HFFc6 (cell line): Measurements from ENCODE around the gene ZNF839. TPM values are rescaled to one million over a fixed set of nuclear protein-coding genes. Genes with fewer than 3 reads are reported as not detected.

Experiments
- DNase-seq: peaks from one replicate; pipeline ENCODE4 v3.0.0-alpha.2; 2018
- H3K27ac Mint-ChIP-seq: 2 replicates; pipeline ENCODE4 v1.8.0; 2020; ENCODE audit warnings: mild to moderate bottlenecking, mixed read lengths
- H3K27me3 Mint-ChIP-seq: 2 replicates; pipeline ENCODE4 v1.8.0; 2021; ENCODE audit warnings: mild to moderate bottlenecking, moderate library complexity, mixed read lengths; ENCODE audit not compliant: insufficient read depth
- H3K36me3 Mint-ChIP-seq: 2 replicates; pipeline ENCODE4 v1.8.0; 2021; ENCODE audit warnings: low read depth, mixed read lengths
- H3K4me1 Mint-ChIP-seq: 2 replicates; pipeline ENCODE4 v1.8.0; 2020; ENCODE audit warnings: low read depth, mixed read lengths
- H3K4me3 Mint-ChIP-seq: 2 replicates; pipeline ENCODE4 v1.8.0; 2020; ENCODE audit warnings: mild to moderate bottlenecking, moderate library complexity, mixed read lengths
- H3K9me3 Mint-ChIP-seq: 2 replicates; pipeline ENCODE4 v1.8.0; 2020; ENCODE audit warnings: mild to moderate bottlenecking, mixed read lengths
- CTCF ChIP-seq: fragments of 200-600 bp; sonication (generic); IDR thresholded peaks from 2 replicates; pipeline ENCODE4 v1.5.0; 2021; ENCODE audit warnings: antibody characterized with exemption, mild to moderate bottlenecking
- total RNA-seq, 6 experiments: library from RNA; stranded (reverse); fragmentation: NEBNext Ultra II Directional; extraction: Animal tissue kit (Norgen Biotek cat#: 25700); gene quantifications; 2 replicates in 1 of 6; 3 replicates in 5 of 6; pipeline ENCODE4 v1.2.3, GENCODE V29; 2021

ZNF839 gene
- total RNA-seq, 6 experiments from 2014 or later: 6.7 to 8.3 (median 8.0) TPM

DNA sequence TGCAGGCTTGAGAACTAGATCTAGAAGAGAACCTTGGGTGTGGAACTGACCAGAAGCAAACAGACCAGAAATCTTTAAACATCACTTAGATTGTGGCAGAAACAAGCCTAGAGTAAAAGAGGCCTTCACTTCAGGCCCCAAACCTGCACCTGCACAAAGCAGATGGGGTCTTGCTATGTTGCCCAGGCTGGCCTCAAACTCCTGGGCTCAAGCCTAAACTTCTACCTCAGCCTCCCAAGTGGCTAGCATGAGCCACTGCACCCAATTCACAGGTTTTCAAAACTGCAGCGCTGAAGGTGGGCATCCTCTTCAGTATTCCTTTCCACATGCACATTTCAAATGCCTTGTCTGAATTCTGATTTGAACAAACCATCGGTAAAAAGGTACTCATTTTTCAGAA, 34.4 kb upstream of the ZNF839 start:
- H3K27ac Mint-ChIP-seq: no peak overlapping the region

DNA sequence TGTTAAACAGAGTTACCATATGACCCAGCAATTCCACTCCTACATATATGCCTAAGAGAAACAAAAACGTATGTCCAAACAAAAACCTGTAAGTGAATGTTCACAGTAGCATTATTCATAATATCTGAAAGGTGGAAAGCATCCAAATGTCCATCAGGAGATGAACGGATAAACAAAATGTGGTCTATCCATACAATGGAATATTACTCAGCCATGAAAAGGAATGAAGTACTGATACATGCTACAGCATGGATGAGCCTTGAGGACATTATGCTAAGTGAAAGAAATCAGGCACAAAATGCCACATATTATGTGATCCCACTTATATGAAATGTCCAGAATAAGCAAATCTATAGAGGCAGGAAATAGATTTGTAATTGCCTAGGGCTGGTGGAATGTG, 31.4 kb upstream of the ZNF839 start:
- no peaks in the 10 kb centered on the region for H3K9me3 Mint-ChIP-seq
- DNase-seq: no peak
- TF ChIP-seq CTCF: no peak
- H3K4me1 Mint-ChIP-seq: peaks cover 24% of the 10 kb centered on the region
- no peaks in the 10 kb centered on the region for H3K27me3 Mint-ChIP-seq
- peaks cover 10% of the 10 kb centered on the region for H3K36me3 Mint-ChIP-seq
- H3K27ac Mint-ChIP-seq: no peak overlapping the region
- H3K4me3 Mint-ChIP-seq: no peak overlapping the region

More for the DNA sequence above, 34.4 kb upstream of the ZNF839 start:
- no peaks in the 10 kb centered on the region for H3K9me3 Mint-ChIP-seq
- TF ChIP-seq CTCF: peak; percentile 36; the same call in 1 of the 2 replicates
- DNase-seq: no peak
- H3K36me3 Mint-ChIP-seq: peaks cover 15% of the 10 kb centered on the region
- no peak overlapping the region for H3K4me3 Mint-ChIP-seq
- H3K4me1 Mint-ChIP-seq: peaks cover 39% of the 10 kb centered on the region
- no peaks in the 10 kb centered on the region for H3K27me3 Mint-ChIP-seq

DNA sequence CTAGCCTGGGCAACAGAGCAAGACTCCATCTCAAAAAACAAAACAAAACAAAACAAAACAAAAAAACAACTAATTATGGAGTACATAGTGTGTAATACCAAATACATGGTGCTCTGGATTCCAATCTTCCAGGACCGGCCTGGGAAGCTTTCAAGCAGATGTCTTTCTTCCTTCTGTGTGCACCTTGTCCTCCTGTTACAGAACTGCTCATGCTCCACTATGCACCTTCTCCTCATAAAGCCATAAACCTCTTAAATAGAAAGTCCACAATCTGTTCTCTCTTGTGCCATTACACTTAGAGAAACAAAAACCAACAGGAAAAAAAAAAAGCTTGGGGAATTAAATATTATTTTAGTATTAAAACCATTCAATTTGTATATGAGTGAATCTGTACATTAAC, 27.1 kb upstream of the ZNF839 start:
- Mint-ChIP-seq H3K27me3 (no peaks in the 10 kb centered on the region), H3K4me3 (no peak overlapping the region), H3K36me3 (peaks cover 6% of the 10 kb centered on the region), H3K9me3 (no peaks in the 10 kb centered on the region), H3K27ac (no peak overlapping the region; the same call in 1 of the 2 replicates), H3K4me1 (peaks cover 27% of the 10 kb centered on the region)
- TF ChIP-seq CTCF: no peak
- DNase-seq: no peak

DNA sequence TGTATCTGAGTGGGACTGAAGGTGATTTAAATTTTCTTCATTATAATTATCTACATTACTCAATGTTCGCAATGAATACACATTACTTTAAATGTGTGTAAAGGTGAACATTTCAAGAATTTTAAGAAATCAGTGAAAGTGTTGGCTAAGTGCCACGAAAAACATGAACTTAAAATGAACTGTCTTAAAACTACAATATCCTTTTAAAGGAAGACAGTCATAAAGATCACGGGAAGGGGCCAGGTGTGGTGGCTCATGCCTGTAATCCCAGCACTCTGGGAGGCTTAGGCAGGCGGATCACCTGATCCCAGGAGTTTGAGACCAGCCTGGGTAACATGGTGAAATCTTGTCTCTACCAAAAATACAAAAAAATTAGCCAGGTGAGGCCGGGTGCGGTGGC, 25.8 kb upstream of the ZNF839 start:
- Mint-ChIP-seq H3K27ac (no peak overlapping the region), H3K4me3 (no peak overlapping the region)
- no peak for DNase-seq

DNA sequence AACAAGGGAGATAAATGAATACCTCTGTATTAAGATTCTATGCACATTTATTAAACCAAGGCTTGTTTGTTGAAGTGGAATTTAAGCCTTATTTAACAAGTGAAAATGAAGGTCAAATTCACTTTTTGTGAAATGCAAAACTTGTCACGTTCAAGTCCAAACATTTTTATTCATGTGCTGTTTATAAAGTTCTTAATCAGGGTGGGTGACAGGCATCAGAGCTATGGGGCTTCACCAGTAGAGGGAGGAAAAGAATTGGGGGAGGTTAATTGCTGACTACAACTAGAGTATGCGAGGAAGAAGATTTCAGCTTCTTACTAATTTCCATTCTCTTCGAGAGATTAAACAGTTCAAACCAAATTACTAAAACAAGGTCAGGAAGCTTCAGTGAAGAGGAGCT, 24.3 kb upstream of the ZNF839 start:
- Mint-ChIP-seq H3K36me3 (peaks cover 13% of the 10 kb centered on the region), H3K9me3 (peaks cover 8% of the 10 kb centered on the region; the same call in 1 of the 2 replicates), H3K4me3 (peak overlapping the region; percentile 55), H3K4me1 (peaks cover 28% of the 10 kb centered on the region), H3K27ac (peak overlapping the region; percentile 78), H3K27me3 (no peaks in the 10 kb centered on the region; the same call in 1 of the 2 replicates)
- TF ChIP-seq CTCF: peak; percentile 77
- DNase-seq: peak; percentile 35

More for the DNA sequence above, 25.8 kb upstream of the ZNF839 start:
- peaks cover 7% of the 10 kb centered on the region for H3K36me3 Mint-ChIP-seq
- H3K4me1 Mint-ChIP-seq: peaks cover 27% of the 10 kb centered on the region
- H3K27me3 Mint-ChIP-seq: no peaks in the 10 kb centered on the region; the same call in 1 of the 2 replicates
- TF ChIP-seq CTCF: no peak
- H3K9me3 Mint-ChIP-seq: peaks cover 6% of the 10 kb centered on the region; the same call in 1 of the 2 replicates
